Mammary epithelial cell (primary cell): ENCODE measurements around the gene PDE4C.

ENCODE experiments used
- CTCF ChIP-seq, 2 donors: IDR thresholded peaks in 1 of 2; conservative IDR thresholded peaks in 1 of 2; 2 replicates each; pipeline ENCODE4 v1.5.1; 2011 to 2012; ENCODE audit warnings: inconsistent platforms in 2 of 2, low read length in 2 of 2, mild to moderate bottlenecking in 2 of 2, control low read depth in 1 of 2, low read depth in 1 of 2; ENCODE audit not compliant: insufficient read depth in 1 of 2; ENCODE audit errors: extremely low read depth in 1 of 2
- EZH2 ChIP-seq: IDR thresholded peaks from 2 replicates; pipeline ENCODE4 v1.6.1; 2012; ENCODE audit warnings: low read length, inconsistent platforms, borderline replicate concordance

DNA sequence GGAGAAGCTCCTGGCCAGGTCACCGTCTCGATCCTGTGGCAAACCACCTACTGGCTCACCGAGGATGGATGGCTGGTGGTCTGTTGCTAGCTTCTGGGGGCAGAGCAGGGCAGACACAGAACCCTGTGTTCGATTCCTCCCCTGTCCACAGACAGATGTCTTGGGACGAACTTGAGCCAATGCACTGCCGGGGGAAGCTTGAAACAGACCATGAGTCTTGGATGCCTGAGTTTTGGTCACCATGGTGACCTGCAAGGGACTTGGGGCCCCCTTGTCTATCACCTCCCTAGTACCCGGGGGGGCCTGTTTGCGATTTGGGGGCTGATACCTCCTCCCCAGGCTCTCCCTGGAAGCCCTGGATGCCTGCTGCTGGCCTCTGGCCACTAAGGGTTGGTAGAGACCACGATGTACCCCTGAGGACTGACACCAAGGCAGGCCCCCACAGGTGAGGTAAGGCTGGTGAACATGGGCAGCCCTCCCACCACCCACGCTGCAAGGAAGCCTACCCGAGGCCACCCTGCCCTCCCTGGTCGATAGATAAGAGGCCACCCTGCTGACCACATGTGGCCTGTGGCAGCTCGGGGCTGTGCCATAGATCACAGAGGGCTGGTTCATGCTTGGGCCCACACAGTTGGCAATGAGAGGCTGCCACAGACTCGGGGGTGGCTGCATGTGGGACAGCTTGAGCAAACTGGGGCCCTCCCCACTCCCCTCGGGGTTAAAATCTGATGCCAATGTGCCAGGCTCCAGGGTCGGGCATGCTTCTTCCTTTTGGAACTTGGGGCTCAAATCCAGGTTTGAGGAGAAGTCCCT, 37.3 kb upstream of the PDE4C start:
- TF ChIP-seq CTCF (conservative IDR thresholded peaks at IDR 0.05 in 1 of 2, IDR thresholded peaks at IDR 0.05 in 1 of 2; ENCODE audit: extremely low read depth in 1 of 2, insufficient read depth in 1 of 2, low read depth in 1 of 2, low read length in 2 of 2) (no peak), EZH2 (no peak)
